ENCODE data around the gene SHROOM2. TPM values are rescaled to one million over a fixed set of nuclear protein-coding genes. Genes with fewer than 3 reads are reported as not detected.

The SHROOM2 gene
- total and polyA plus RNA-seq, 2 donors (not counting 1 experiment from before 2014, with no cell fraction given), result under 0.01 to 6.3 TPM

- no peak for DNase-seq (ENCODE audit: low read depth in 2 of 2)
- Histone ChIP-seq H3K4me3 (replicated peaks in 1 of 4; ENCODE audit: control extremely low read depth in 1 of 4, insufficient read depth in 1 of 4, low read depth in 3 of 4, low read length in 4 of 4) (no peak overlapping the region), H3K27ac (ENCODE audit: insufficient read depth, low read length) (no peak overlapping the region), H2AFZ (ENCODE audit: low read length) (no peak overlapping the region), H3K27me3 (ENCODE audit: control insufficient read depth, insufficient read depth, low read length) (no peaks in the 10 kb centered on the region), H4K20me1 (ENCODE audit: control insufficient read depth, extremely low read depth, insufficient read depth, low read length) (no peaks in the 10 kb centered on the region), H3K9me3 (ENCODE audit: control insufficient read depth, insufficient read depth, low read depth, low read length) (no peaks in the 10 kb centered on the region), H3K79me2 (ENCODE audit: control insufficient read depth, insufficient read depth, low read length) (no peaks in the 10 kb centered on the region), H3K9ac (ENCODE audit: insufficient read depth, low read length) (no peak overlapping the region), H3K4me2 (ENCODE audit: extremely low read depth, insufficient read depth, low read length) (no peak overlapping the region), H3K36me3 (ENCODE audit: control insufficient read depth, insufficient read depth, low read length) (no peaks in the 10 kb centered on the region), H3K4me1 (ENCODE audit: control insufficient read depth, extremely low read depth, insufficient read depth, low read length) (no peaks in the 10 kb centered on the region)
- no peak for TF ChIP-seq EZH2 (IDR thresholded peaks at IDR 0.05; ENCODE audit: low read length, missing control alignments)
- TF ChIP-seq, protein P1, sequence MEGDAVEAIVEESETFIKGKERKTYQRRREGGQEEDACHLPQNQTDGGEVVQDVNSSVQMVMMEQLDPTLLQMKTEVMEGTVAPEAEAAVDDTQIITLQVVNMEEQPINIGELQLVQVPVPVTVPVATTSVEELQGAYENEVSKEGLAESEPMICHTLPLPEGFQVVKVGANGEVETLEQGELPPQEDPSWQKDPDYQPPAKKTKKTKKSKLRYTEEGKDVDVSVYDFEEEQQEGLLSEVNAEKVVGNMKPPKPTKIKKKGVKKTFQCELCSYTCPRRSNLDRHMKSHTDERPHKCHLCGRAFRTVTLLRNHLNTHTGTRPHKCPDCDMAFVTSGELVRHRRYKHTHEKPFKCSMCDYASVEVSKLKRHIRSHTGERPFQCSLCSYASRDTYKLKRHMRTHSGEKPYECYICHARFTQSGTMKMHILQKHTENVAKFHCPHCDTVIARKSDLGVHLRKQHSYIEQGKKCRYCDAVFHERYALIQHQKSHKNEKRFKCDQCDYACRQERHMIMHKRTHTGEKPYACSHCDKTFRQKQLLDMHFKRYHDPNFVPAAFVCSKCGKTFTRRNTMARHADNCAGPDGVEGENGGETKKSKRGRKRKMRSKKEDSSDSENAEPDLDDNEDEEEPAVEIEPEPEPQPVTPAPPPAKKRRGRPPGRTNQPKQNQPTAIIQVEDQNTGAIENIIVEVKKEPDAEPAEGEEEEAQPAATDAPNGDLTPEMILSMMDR (conservative IDR thresholded peaks at IDR 0.05 in 1 of 2, IDR thresholded peaks at IDR 0.05 in 1 of 2; ENCODE audit: low read depth in 1 of 2, low read length in 2 of 2), result no peak
Measured at GRCh38 chrX:9937761-9938160, 151.5 kb downstream of the SHROOM2 start.

GRCh38 chrX:9938516-9938915 lies 152.3 kb downstream of the SHROOM2 start:
- Histone ChIP-seq H2AFZ (ENCODE audit: low read length) (no peak overlapping the region), H3K27me3 (ENCODE audit: control insufficient read depth, insufficient read depth, low read length) (no peaks in the 10 kb centered on the region), H4K20me1 (ENCODE audit: control insufficient read depth, extremely low read depth, insufficient read depth, low read length) (no peaks in the 10 kb centered on the region), H3K79me2 (ENCODE audit: control insufficient read depth, insufficient read depth, low read length) (no peaks in the 10 kb centered on the region), H3K27ac (ENCODE audit: insufficient read depth, low read length) (no peak overlapping the region), H3K4me3 (replicated peaks in 1 of 4; ENCODE audit: control extremely low read depth in 1 of 4, insufficient read depth in 1 of 4, low read depth in 3 of 4, low read length in 4 of 4) (no peak overlapping the region), H3K4me2 (ENCODE audit: extremely low read depth, insufficient read depth, low read length) (no peak overlapping the region), H3K9ac (ENCODE audit: insufficient read depth, low read length) (no peak overlapping the region), H3K9me3 (ENCODE audit: control insufficient read depth, insufficient read depth, low read depth, low read length) (no peaks in the 10 kb centered on the region), H3K4me1 (ENCODE audit: control insufficient read depth, extremely low read depth, insufficient read depth, low read length) (no peaks in the 10 kb centered on the region), H3K36me3 (ENCODE audit: control insufficient read depth, insufficient read depth, low read length) (no peaks in the 10 kb centered on the region)
- DNase-seq (ENCODE audit: low read depth in 2 of 2), result no peak
- TF ChIP-seq, protein P1 (conservative IDR thresholded peaks at IDR 0.05 in 1 of 2, IDR thresholded peaks at IDR 0.05 in 1 of 2; ENCODE audit: low read depth in 1 of 2, low read length in 2 of 2), result no peak
- no peak for TF ChIP-seq EZH2 (IDR thresholded peaks at IDR 0.05; ENCODE audit: low read length, missing control alignments)

DNA sequence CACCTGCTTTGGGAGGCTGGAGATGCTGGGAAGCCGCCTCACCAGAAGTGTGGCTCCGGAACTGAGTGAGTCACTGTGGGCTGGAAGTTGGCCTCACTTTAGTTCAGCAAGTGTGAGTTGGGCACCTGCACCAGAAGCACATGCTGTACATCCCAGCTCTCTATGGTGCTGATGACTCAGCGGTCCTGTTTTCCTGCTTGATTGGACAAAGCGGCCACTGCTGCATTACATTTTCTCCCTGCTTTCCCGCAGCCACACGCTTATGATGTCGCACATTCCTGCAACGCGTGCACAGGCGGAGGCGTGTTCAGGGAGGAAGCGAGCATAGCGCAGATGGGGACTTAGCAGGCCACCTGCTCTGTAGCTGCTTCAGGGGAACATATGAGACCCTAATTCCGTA lies 154.2 kb downstream of the SHROOM2 start:
- H3K4me1 ChIP-seq (ENCODE audit: control insufficient read depth, extremely low read depth, insufficient read depth, low read length), result no peaks in the 10 kb centered on the region
- no peak for TF ChIP-seq EZH2 (IDR thresholded peaks at IDR 0.05; ENCODE audit: low read length, missing control alignments)
- TF ChIP-seq, protein P1 (conservative IDR thresholded peaks at IDR 0.05 in 1 of 2, IDR thresholded peaks at IDR 0.05 in 1 of 2; ENCODE audit: low read depth in 1 of 2, low read length in 2 of 2), result no peak
- H3K27me3 ChIP-seq (ENCODE audit: control insufficient read depth, insufficient read depth, low read length), result no peaks in the 10 kb centered on the region
- no peak overlapping the region for H3K4me2 ChIP-seq (ENCODE audit: extremely low read depth, insufficient read depth, low read length)
- H3K79me2 ChIP-seq (ENCODE audit: control insufficient read depth, insufficient read depth, low read length), result no peaks in the 10 kb centered on the region
- no peaks in the 10 kb centered on the region for H3K36me3 ChIP-seq (ENCODE audit: control insufficient read depth, insufficient read depth, low read length)
- DNase-seq (ENCODE audit: low read depth in 2 of 2), result peak; percentile 60 to 94
- no peaks in the 10 kb centered on the region for H4K20me1 ChIP-seq (ENCODE audit: control insufficient read depth, extremely low read depth, insufficient read depth, low read length)
- H3K9me3 ChIP-seq (ENCODE audit: control insufficient read depth, insufficient read depth, low read depth, low read length), result no peaks in the 10 kb centered on the region
- H3K9ac ChIP-seq (ENCODE audit: insufficient read depth, low read length), result no peak overlapping the region
- no peak overlapping the region for H3K4me3 ChIP-seq (replicated peaks in 1 of 4; ENCODE audit: control extremely low read depth in 1 of 4, insufficient read depth in 1 of 4, low read depth in 3 of 4, low read length in 4 of 4)
- H3K27ac ChIP-seq (ENCODE audit: insufficient read depth, low read length), result no peak overlapping the region
- H2AFZ ChIP-seq (ENCODE audit: low read length), result no peak overlapping the region
